AG09309 (cell line): ENCODE data around the gene XRCC1.

Experiments used
- DNase-seq: peaks from one replicate; pipeline ENCODE4 v3.0.0-alpha.2; 2010; ENCODE audit warnings: low read depth
- H3K4me3 ChIP-seq: 2 replicates; pipeline ENCODE4 v1.5.1; 2011; ENCODE audit warnings: mild to moderate bottlenecking, low read depth, low read length, moderate library complexity; ENCODE audit not compliant: control insufficient read depth
- CTCF ChIP-seq: IDR thresholded peaks from 2 replicates; pipeline ENCODE4 v1.5.1; 2011; ENCODE audit warnings: mild to moderate bottlenecking, low read depth, low read length, inconsistent platforms; ENCODE audit not compliant: insufficient read depth, control insufficient read depth; ENCODE audit errors: missing control alignments

The XRCC1 gene

DNA sequence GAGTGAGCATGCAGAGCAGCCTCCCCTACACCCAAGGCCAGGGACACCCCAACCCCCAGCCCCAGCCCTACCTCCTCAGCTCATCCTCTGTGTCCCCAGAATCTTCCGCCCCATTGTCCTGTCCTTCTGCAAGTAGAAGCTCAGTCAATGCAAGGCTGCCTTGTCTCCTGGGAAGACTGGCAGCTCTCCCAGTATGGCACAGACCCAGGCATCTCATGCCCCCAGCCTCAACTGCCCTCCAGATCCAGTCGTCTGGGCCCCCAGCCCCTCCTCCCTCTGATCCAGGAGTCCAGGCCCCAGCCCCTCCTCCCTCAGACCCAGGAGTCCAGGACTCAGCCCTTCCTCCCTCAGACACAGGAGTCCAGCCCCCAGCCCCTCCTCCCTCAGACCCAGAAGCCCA lies 29.3 kb downstream of the XRCC1 start:
- no peak overlapping the region for H3K4me3 ChIP-seq
- TF ChIP-seq CTCF: no peak
- no peak for DNase-seq

DNA sequence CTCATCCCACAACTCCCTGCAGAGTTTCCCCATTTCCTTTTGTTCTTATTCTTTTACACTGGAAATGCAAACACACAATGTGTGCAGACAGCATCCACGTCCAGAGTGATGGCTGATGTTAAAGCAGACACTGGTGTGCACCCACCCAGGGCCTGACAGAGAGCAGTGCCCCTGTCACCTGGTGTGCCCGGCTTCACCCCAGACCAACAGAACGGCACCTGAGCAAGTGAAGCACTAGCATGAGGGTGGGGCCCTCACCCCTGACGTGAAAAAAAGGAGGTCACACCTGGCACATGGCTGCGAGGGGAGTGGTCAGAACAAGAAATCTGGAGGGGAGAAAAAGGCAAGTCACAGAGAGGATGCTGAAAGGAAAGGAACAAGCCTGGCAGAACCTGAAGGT lies 30.1 kb downstream of the XRCC1 start:
- no peak overlapping the region for H3K4me3 ChIP-seq
- no peak for TF ChIP-seq CTCF
- no peak for DNase-seq

GRCh38 chr19:43544077-43544476 lies 31.2 kb downstream of the XRCC1 start:
- TF ChIP-seq CTCF: no peak
- no peak overlapping the region for H3K4me3 ChIP-seq
- DNase-seq: no peak

- no peak for TF ChIP-seq CTCF
- no peak for DNase-seq
- H3K4me3 ChIP-seq: no peak overlapping the region
Measured at GRCh38 chr19:43541920-43542650, 33.2 kb downstream of the XRCC1 start.

DNA sequence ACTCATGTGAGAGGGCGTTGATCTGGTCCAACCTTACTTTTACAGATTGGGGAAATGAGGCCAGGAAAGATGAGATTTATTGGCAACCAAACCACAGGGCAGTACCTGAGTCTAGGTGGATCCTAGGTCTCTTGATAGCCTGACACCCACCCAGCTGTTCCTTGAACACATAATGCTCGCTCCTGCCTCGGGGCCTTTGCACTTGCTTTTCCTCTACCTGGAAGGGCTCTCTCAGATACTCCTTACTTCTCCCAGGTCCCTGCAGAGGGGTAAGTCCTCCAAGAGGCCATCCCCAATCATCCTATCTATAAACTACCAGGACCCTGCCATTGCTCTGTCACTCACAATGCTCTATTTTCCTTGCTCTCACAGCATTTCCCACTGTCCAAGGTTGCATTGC lies 34.9 kb downstream of the XRCC1 start:
- no peak for DNase-seq
- TF ChIP-seq CTCF: no peak
- H3K4me3 ChIP-seq: no peak overlapping the region

DNA sequence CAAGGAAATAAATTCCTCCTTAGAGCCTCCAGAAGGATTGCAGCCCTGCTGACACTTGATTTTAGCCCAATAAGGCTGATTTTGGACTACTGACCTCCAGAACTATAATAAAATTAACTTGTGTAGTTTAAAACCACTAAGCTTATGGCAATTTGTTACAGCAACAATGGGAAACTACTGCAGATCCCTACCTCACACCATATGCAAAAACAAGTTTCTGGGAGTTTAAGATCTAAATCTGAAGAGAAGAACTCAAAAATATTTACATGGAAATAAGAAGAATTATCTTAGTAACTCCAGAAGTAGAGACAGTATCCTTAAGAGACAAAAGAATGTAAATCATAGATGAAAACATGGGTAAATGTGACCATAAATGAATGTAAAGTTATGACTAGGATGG lies 36.4 kb downstream of the XRCC1 start:
- DNase-seq: no peak
- no peak overlapping the region for H3K4me3 ChIP-seq
- TF ChIP-seq CTCF: no peak
